SK-N-SH (cell line): ENCODE data around the gene TBC1D1. TPM values are rescaled to one million over a fixed set of nuclear protein-coding genes. Genes with fewer than 3 reads are reported as not detected.

ENCODE experiments used
- CTCF ChIA-PET: fragments of 300-600, 350-600 bp; formaldehyde crosslinking; extraction: SDS; loops from one replicate; lab custom pipeline; 2021; lab: Yijun Ruan, JAX
- POLR2A ChIA-PET: fragments of 350-600 bp; sonication (Branson Sonifier 250); formaldehyde crosslinking; extraction: SDS; loops from one replicate; lab custom pipeline; 2020; ENCODE audit warnings: antibody characterized with exemption, inconsistent platforms; lab: Yijun Ruan, JAX
- DNase-seq: peaks from one replicate; pipeline ENCODE4 v3.0.0; 2012
- H2AFZ ChIP-seq: fragments of 200-600 bp; sonication (generic); 2 replicates; pipeline ENCODE4 v1.8.1; 2016; ENCODE audit warnings: antibody characterized with exemption, mild to moderate bottlenecking, low read depth
- H3F3A ChIP-seq: fragments of 200-600 bp; sonication (generic); replicated peaks from 2 replicates; pipeline ENCODE3; 2016; ENCODE audit warnings: antibody characterized with exemption, mild to moderate bottlenecking; ENCODE audit not compliant: insufficient read depth
- H3K27ac ChIP-seq, 2 experiments: fragments of 200-500 bp in 1 of 2; fragments of 200-600 bp in 1 of 2; sonication (Bioruptor generic) in 1 of 2; sonication (generic), shearing (Covaris generic) in 1 of 2; 2 replicates each; pipeline versions ENCODE4 v1.5.1 to v1.6.1; 2014 to 2016; ENCODE audit warnings: low read depth in 2 of 2, inconsistent platforms in 1 of 2, low read length in 1 of 2, mild to moderate bottlenecking in 1 of 2, mixed read lengths in 1 of 2
- H3K27me3 ChIP-seq: fragments of 200-600 bp; sonication (generic), shearing (Covaris generic); 2 replicates; pipeline ENCODE4 v1.6.1; 2016; ENCODE audit warnings: mixed run types; ENCODE audit not compliant: insufficient read depth
- H3K36me3 ChIP-seq, 2 experiments: fragments of 200-500 bp in 1 of 2; fragments of 200-600 bp in 1 of 2; sonication (Bioruptor generic) in 1 of 2; sonication (generic) in 1 of 2; replicated peaks in 1 of 2; 2 replicates each; pipeline versions ENCODE3 to v1.5.1; 2014 to 2016; ENCODE audit warnings: low read length in 1 of 2, mild to moderate bottlenecking in 1 of 2; ENCODE audit not compliant: insufficient read depth in 2 of 2, control insufficient read depth in 1 of 2
- H3K4me1 ChIP-seq, 2 experiments: fragments of 200-500 bp in 1 of 2; fragments of 200-600 bp in 1 of 2; sonication (Bioruptor generic) in 1 of 2; sonication (generic), shearing (Covaris generic) in 1 of 2; 2 replicates each; pipeline versions ENCODE4 v1.5.1 to v1.6.1; 2014 to 2016; ENCODE audit warnings: low read depth in 1 of 2, low read length in 1 of 2, mixed run types in 1 of 2; ENCODE audit not compliant: insufficient read depth in 2 of 2, control insufficient read depth in 1 of 2
- H3K4me2 ChIP-seq: fragments of 200-600 bp; sonication (generic), shearing (Covaris generic); 2 replicates; pipeline ENCODE4 v1.6.1; 2017; ENCODE audit warnings: mixed run types
- H3K4me3 ChIP-seq, 2 experiments: fragments of 200-500 bp in 1 of 2; fragments of 200-600 bp in 1 of 2; sonication (Bioruptor generic) in 1 of 2; sonication (generic), shearing (Covaris generic) in 1 of 2; 2 replicates each; pipeline versions ENCODE4 v1.5.1 to v1.8.1; 2014 to 2016; ENCODE audit warnings: low read depth in 2 of 2, inconsistent platforms in 1 of 2, low read length in 1 of 2, mild to moderate bottlenecking in 1 of 2, mixed read lengths in 1 of 2, moderate library complexity in 1 of 2
- H3K79me2 ChIP-seq: fragments of 200-600 bp; sonication (generic); 2 replicates; pipeline ENCODE4 v1.8.1; 2017; ENCODE audit warnings: mild to moderate bottlenecking; ENCODE audit not compliant: insufficient read depth
- H3K9ac ChIP-seq: fragments of 200-600 bp; sonication (generic); 2 replicates; pipeline ENCODE4 v1.6.1; 2017; ENCODE audit warnings: mixed run types
- H3K9me2 ChIP-seq: fragments of 200-600 bp; sonication (generic); 2 replicates; pipeline ENCODE4 v1.6.1; 2017; ENCODE audit warnings: mixed run types
- H3K9me3 ChIP-seq: fragments of 200-600 bp; sonication (generic); 2 replicates; pipeline ENCODE4 v1.6.1; 2017; ENCODE audit warnings: mixed run types, mild to moderate bottlenecking, moderate library complexity
- H4K20me1 ChIP-seq: fragments of 200-600 bp; sonication (generic); 2 replicates; pipeline ENCODE4 v1.6.1; 2017; ENCODE audit warnings: mild to moderate bottlenecking, mixed run types; ENCODE audit not compliant: insufficient read depth
- EZH2phosphoT487 ChIP-seq: fragments of 200-600 bp; sonication (generic); IDR thresholded peaks from 2 replicates; pipeline ENCODE4 v1.6.1; 2017; ENCODE audit warnings: low read depth, mixed run types, mild to moderate bottlenecking, antibody characterized with exemption, moderate library complexity, borderline replicate concordance
- MEF2A ChIP-seq: IDR thresholded peaks from 2 replicates; pipeline ENCODE4 v1.4.0; 2012; ENCODE audit warnings: low read depth, borderline replicate concordance
- RAD21 ChIP-seq: IDR thresholded peaks from 2 replicates; pipeline ENCODE4 v1.6.1; 2012; ENCODE audit warnings: mild to moderate bottlenecking, low read length
- SIN3A ChIP-seq: IDR thresholded peaks from 2 replicates; pipeline ENCODE4 v1.6.1; 2012; ENCODE audit warnings: low read depth, mild to moderate bottlenecking, low read length, moderate library complexity, borderline replicate concordance
- TAF1 ChIP-seq: IDR thresholded peaks from 2 replicates; pipeline ENCODE4 v1.6.1; 2012; ENCODE audit warnings: low read depth, mild to moderate bottlenecking, low read length, moderate library complexity, borderline replicate concordance
- TEAD4 ChIP-seq: IDR thresholded peaks from 2 replicates; pipeline ENCODE4 v1.4.0; 2012; ENCODE audit warnings: mild to moderate bottlenecking, borderline replicate concordance; ENCODE audit not compliant: insufficient read depth
- WGBS: methylation state at CpG from one replicate; pipeline ENCODE4 v1.1.6; 2017; ENCODE audit warnings: low lambda C conversion rate; 5-methylcytosine and 5-hydroxymethylcytosine counted together
- polyA plus RNA-seq, 3 experiments: library from polyadenylated mRNA; depleted of rRNA; stranded (reverse); fragments of >200 nt; gene quantifications; 2 replicates each; pipeline ENCODE4 v1.2.3, GENCODE V29; 2012
- TF ChIP-seq, protein P1 (sequence below): fragments of 200-600 bp; sonication (generic); IDR thresholded peaks from 2 replicates; pipeline ENCODE4 v1.6.1; 2017; ENCODE audit warnings: antibody characterized with exemption, mild to moderate bottlenecking, moderate library complexity

The TBC1D1 gene
- polyA plus RNA-seq, 1 of the 3 experiments (the other 2 are of a cell fraction): 29.8 TPM

DNA sequence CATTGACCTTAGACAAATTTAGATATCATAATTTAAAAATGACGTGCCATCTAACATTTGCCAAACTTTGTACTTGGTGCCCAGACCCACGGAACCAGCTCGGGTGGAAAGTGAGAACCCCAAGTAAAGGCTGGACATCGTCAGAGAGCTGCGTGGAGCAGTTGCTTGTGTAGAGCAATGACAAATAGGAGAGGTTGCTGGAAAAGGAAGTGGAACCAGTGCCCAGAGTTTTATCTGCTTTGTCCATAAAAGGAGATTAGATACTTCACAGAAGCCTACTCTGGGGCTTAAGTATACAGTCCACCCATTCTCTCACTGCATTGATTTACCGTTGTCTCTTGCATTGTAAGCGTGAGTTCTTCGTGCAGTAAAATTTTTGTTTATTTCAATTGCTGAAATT is 5.4 kb upstream of the TBC1D1 start:
- H3K9me3 ChIP-seq: no peaks in the 10 kb centered on the region
- peak; percentile 23 for DNase-seq
- H3K27ac ChIP-seq: no peak overlapping the region
- H3K4me2 ChIP-seq: no peak overlapping the region
- no peaks in the 10 kb centered on the region for H3K36me3 ChIP-seq
- 53% methylated on average over 8 of the region's 8 CpGs for WGBS
- CTCF ChIA-PET: no interaction called here
- peaks cover 39% of the 10 kb centered on the region for H3K27me3 ChIP-seq
- H3K4me1 ChIP-seq: peaks cover 0 to 8% of the 10 kb centered on the region in 2 experiments; a peak in 1 of 4 replicates
- no peaks in the 10 kb centered on the region for H3K9me2 ChIP-seq
- H2AFZ ChIP-seq: no peak overlapping the region
- H4K20me1 ChIP-seq: no peaks in the 10 kb centered on the region
- TF ChIP-seq MEF2A: no peak
- H3K4me3 ChIP-seq: no peak overlapping the region
- peaks cover 5% of the 10 kb centered on the region for H3F3A ChIP-seq
- no peak overlapping the region for H3K9ac ChIP-seq
- no peaks in the 10 kb centered on the region for H3K79me2 ChIP-seq
- POLR2A ChIA-PET: no interaction called here

DNA sequence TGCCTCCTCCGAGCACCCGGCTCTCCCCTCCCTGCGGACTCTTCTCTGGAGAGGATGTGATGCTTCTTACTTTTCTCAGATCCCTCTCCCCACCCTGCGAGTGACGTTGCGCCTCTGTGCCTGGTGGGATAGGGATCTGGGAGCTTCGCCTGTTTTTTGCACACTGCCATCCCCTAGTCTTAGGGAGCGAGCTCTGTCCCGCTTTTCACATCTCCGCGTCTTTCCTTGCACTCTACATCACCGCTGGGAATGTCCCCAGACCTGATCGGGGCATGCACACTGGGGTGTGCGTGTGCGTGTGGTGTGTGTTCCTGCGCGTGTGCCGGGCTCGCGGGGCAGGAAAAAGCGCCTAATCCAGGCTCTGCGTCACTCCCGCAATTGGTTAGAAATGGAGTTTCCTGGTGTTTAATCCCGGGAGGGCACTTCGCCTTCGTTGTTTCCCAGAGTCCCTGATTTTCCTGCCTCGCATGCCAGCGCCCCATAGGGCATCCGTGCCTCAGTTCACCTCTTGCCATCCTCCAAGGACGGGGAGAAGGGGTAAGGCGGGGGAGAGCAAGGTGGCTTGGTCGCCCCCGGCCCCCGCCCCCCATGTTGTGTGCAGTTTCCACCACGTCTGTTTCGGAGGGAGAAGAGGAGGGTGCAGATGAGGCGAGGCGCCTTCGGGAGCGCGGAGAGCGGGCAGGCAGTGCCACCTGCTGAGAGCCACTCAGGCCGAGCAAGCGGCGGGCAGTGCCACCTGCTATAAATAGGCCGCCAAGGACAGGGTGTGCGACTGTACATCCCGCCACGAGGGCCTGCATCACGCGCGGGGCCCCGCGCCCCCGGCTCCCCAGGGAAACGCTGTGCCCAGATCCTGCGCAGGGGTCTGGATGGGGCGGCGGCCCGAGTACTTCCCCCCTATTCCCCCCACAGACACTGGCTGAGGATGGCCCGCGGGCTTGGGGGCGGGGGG is 759 bp upstream of the TBC1D1 start:
- Histone ChIP-seq H3K9me2 (no peaks in the 10 kb centered on the region), H2AFZ (no peak overlapping the region), H3K27ac (no peak overlapping the region), H3K9ac (no peak overlapping the region), H3K27me3 (peaks cover 49% of the 10 kb centered on the region), H3K79me2 (no peaks in the 10 kb centered on the region), H3K9me3 (no peaks in the 10 kb centered on the region), H3K4me1 (peaks cover 0 to 13% of the 10 kb centered on the region in 2 experiments; a peak in 1 of 4 replicates), H3K4me2 (peak overlapping the region; percentile 96), H3F3A (no peaks in the 10 kb centered on the region), H3K36me3 (no peaks in the 10 kb centered on the region), H3K4me3 (peak overlapping the region; percentile 56 to 61), H4K20me1 (no peaks in the 10 kb centered on the region)
- TF ChIP-seq TAF1 (no peak), RAD21 (peak; percentile 47)
- CTCF ChIA-PET: interaction anchor here (0.8 to 1.3 kb wide), 7 partner anchors 11 to 145 kb away, joined by 3 to 7 read pairs (median 3); no protein-coding TSS in a partner anchor
- POLR2A ChIA-PET: no interaction called here
- DNase-seq: peak; percentile 48
- WGBS: 22% methylated on average over 41 of the region's 63 CpGs

DNA sequence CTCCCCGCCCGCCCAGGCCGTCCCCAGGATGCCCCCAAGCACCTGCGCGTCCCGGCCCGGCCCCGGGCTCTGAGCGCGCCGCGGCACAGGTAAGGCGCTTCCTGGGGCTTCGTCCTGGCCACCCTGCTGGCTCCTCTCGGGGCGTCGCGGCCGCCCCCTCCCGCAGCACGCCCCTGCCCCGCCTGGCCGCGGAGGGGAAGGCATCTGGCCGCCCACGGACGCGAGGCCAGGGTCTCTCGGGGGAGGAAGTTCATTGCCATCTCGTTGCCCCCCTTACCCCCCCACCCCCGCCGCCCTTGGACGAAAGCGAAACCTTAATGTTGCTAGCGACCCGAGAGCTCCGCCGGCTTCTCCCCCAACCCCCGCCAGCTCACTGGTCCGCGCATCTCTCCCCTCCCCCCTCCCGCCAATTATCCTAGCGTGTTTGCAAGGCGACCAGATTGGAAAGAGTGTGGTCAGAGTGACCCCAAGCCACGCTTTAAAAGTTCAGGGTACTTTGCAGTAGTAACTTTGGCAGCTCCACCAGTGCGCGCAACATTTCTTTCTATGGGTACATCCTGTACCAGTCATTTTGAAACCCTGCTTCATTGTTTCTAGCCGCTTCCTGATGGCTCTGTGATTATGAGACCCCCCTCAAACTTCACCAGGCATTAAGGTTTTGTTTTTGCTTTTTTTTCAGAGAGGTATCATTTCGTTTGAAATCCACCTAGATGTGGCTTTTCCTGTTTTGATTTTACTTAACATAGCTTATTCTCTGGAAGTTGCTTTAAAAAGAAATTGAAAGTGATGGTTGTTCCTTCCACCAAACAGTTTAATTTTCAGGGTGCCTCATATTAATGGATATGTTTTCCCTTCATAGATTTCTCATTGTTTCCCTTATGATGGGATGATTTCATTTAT is 626 bp downstream of the TBC1D1 start:
- no peak for TF ChIP-seq EZH2phosphoT487
- TF ChIP-seq, protein P1, sequence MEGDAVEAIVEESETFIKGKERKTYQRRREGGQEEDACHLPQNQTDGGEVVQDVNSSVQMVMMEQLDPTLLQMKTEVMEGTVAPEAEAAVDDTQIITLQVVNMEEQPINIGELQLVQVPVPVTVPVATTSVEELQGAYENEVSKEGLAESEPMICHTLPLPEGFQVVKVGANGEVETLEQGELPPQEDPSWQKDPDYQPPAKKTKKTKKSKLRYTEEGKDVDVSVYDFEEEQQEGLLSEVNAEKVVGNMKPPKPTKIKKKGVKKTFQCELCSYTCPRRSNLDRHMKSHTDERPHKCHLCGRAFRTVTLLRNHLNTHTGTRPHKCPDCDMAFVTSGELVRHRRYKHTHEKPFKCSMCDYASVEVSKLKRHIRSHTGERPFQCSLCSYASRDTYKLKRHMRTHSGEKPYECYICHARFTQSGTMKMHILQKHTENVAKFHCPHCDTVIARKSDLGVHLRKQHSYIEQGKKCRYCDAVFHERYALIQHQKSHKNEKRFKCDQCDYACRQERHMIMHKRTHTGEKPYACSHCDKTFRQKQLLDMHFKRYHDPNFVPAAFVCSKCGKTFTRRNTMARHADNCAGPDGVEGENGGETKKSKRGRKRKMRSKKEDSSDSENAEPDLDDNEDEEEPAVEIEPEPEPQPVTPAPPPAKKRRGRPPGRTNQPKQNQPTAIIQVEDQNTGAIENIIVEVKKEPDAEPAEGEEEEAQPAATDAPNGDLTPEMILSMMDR: no peak
- no peak for TF ChIP-seq TEAD4
- TF ChIP-seq SIN3A: no peak
- Histone ChIP-seq H3K36me3 (no peaks in the 10 kb centered on the region), H3F3A (no peaks in the 10 kb centered on the region), H3K27ac (no peak overlapping the region), H3K27me3 (peaks cover 51% of the 10 kb centered on the region), H4K20me1 (no peaks in the 10 kb centered on the region), H3K79me2 (no peaks in the 10 kb centered on the region), H3K9me2 (no peaks in the 10 kb centered on the region), H3K4me2 (peak overlapping the region; percentile 96), H3K4me1 (peaks cover 0 to 13% of the 10 kb centered on the region in 2 experiments; a peak in 1 of 4 replicates), H3K9me3 (no peaks in the 10 kb centered on the region), H3K4me3 (peak overlapping the region; percentile 56 to 61), H3K9ac (no peak overlapping the region), H2AFZ (peak overlapping the region; percentile 51; the same call in 1 of the 2 replicates)
- whole genome bisulfite sequencing: 6% methylated on average over 5 of the region's 49 CpGs
- DNase-seq: peak; percentile 69
- CTCF ChIA-PET: interaction anchor here (0.7 to 1.4 kb wide), 8 partner anchors 10 to 288 kb away, joined by 3 to 4 read pairs (median 3); no protein-coding TSS in a partner anchor
- POLR2A ChIA-PET: no interaction called here
